NCI-H748 (cell line): ENCODE results near the gene PIP5KL1.

Experiments used
- DNase-seq: peaks from one replicate; lab custom pipeline; 2025; ENCODE audit not compliant: unreplicated experiment; lab: John Stamatoyannopoulos, UW

The PIP5KL1 gene

GRCh38 chr9:127875306-127875966, 55.1 kb downstream of the PIP5KL1 start:
- DNase-seq: no peak

GRCh38 chr9:127874301-127875221, 56.0 kb downstream of the PIP5KL1 start:
- DNase-seq: no peak

- DNase-seq: no peak
Observed at GRCh38 chr9:127873886-127874285, 56.7 kb downstream of the PIP5KL1 start.

- DNase-seq: no peak
Observed at GRCh38 chr9:127873223-127873691, 57.3 kb downstream of the PIP5KL1 start.

GRCh38 chr9:127872369-127873222, 58.0 kb downstream of the PIP5KL1 start:
- DNase-seq: no peak

GRCh38 chr9:127871531-127871930, 59.0 kb downstream of the PIP5KL1 start:
- DNase-seq: no peak

- DNase-seq: no peak
Observed at GRCh38 chr9:127870887-127871286, 59.7 kb downstream of the PIP5KL1 start.
